Measurements from ENCODE around the gene FBXO10.

FBXO10 gene

GRCh38 chr9:37559125-37559524 lies 17.1 kb downstream of the FBXO10 start:
- H3K27ac ChIP-seq = no peak overlapping the region
- DNase-seq (ENCODE audit: low read depth, low spot score) = no peak

GRCh38 chr9:37555786-37556185 lies 20.4 kb downstream of the FBXO10 start:
- DNase-seq (ENCODE audit: low read depth, low spot score) = no peak
- no peak overlapping the region for H3K27ac ChIP-seq

- no peak for DNase-seq (ENCODE audit: low read depth, low spot score)
- no peak overlapping the region for H3K27ac ChIP-seq
These were observed 21.9 kb downstream of the FBXO10 start for GRCh38 chr9:37554318-37554717.

GRCh38 chr9:37551888-37552287 lies 24.3 kb downstream of the FBXO10 start:
- no peak overlapping the region for H3K27ac ChIP-seq
- DNase-seq (ENCODE audit: low read depth, low spot score) = no peak

GRCh38 chr9:37551468-37551867 lies 24.7 kb downstream of the FBXO10 start:
- no peak for DNase-seq (ENCODE audit: low read depth, low spot score)
- H3K27ac ChIP-seq = no peak overlapping the region

GRCh38 chr9:37550781-37551180 lies 25.4 kb downstream of the FBXO10 start:
- H3K27ac ChIP-seq = no peak overlapping the region
- no peak for DNase-seq (ENCODE audit: low read depth, low spot score)

- DNase-seq (ENCODE audit: low read depth, low spot score) = no peak
- H3K27ac ChIP-seq = no peak overlapping the region
These were observed 26.7 kb downstream of the FBXO10 start for GRCh38 chr9:37549527-37549926.

- H3K27ac ChIP-seq = no peak overlapping the region
- DNase-seq (ENCODE audit: low read depth, low spot score) = no peak
These were observed 28.8 kb downstream of the FBXO10 start for GRCh38 chr9:37547328-37547878.

- H3K27ac ChIP-seq = no peak overlapping the region
- no peak for DNase-seq (ENCODE audit: low read depth, low spot score)
These were observed 32.7 kb downstream of the FBXO10 start for GRCh38 chr9:37543468-37543867.

- peak; percentile 18 for DNase-seq (ENCODE audit: low read depth, low spot score)
- no peak overlapping the region for H3K27ac ChIP-seq
These were observed 33.3 kb downstream of the FBXO10 start for GRCh38 chr9:37542895-37543294.

GRCh38 chr9:37542488-37542887 lies 33.7 kb downstream of the FBXO10 start:
- no peak overlapping the region for H3K27ac ChIP-seq

GRCh38 chr9:37541465-37541864 lies 34.7 kb downstream of the FBXO10 start:
- DNase-seq (ENCODE audit: low read depth, low spot score) = no peak
- no peak overlapping the region for H3K27ac ChIP-seq

More at GRCh38 chr9:37542488-37542887, 33.7 kb downstream of the FBXO10 start:
- DNase-seq (ENCODE audit: low read depth, low spot score) = no peak

GRCh38 chr9:37540634-37541033 lies 35.5 kb downstream of the FBXO10 start:
- no peak overlapping the region for H3K27ac ChIP-seq
- DNase-seq (ENCODE audit: low read depth, low spot score) = no peak

- no peak overlapping the region for H3K27ac ChIP-seq
- no peak for DNase-seq (ENCODE audit: low read depth, low spot score)
These were observed 36.5 kb downstream of the FBXO10 start for GRCh38 chr9:37539634-37540033.

GRCh38 chr9:37538099-37538498 lies 38.1 kb downstream of the FBXO10 start:
- H3K27ac ChIP-seq = no peak overlapping the region
- no peak for DNase-seq (ENCODE audit: low read depth, low spot score)

- no peak overlapping the region for H3K27ac ChIP-seq
- no peak for DNase-seq (ENCODE audit: low read depth, low spot score)
These were observed 41.3 kb downstream of the FBXO10 start for GRCh38 chr9:37534901-37535300.

GRCh38 chr9:37534412-37534811 lies 41.8 kb downstream of the FBXO10 start:
- no peak for DNase-seq (ENCODE audit: low read depth, low spot score)
- no peak overlapping the region for H3K27ac ChIP-seq

GRCh38 chr9:37531699-37532098 lies 44.5 kb downstream of the FBXO10 start:
- DNase-seq (ENCODE audit: low read depth, low spot score) = no peak
- H3K27ac ChIP-seq = no peak overlapping the region

GRCh38 chr9:37528652-37529471 lies 47.3 kb downstream of the FBXO10 start:
- no peak for DNase-seq (ENCODE audit: low read depth, low spot score)
- H3K27ac ChIP-seq = peak overlapping the region; percentile 13

GRCh38 chr9:37523916-37524315 lies 52.3 kb downstream of the FBXO10 start:
- H3K27ac ChIP-seq = no peak overlapping the region
- no peak for DNase-seq (ENCODE audit: low read depth, low spot score)

GRCh38 chr9:37522971-37523370 lies 53.2 kb downstream of the FBXO10 start:
- H3K27ac ChIP-seq = no peak overlapping the region

GRCh38 chr9:37521111-37521510 lies 55.1 kb downstream of the FBXO10 start:
- DNase-seq (ENCODE audit: low read depth, low spot score) = no peak
- no peak overlapping the region for H3K27ac ChIP-seq

More at GRCh38 chr9:37522971-37523370, 53.2 kb downstream of the FBXO10 start:
- DNase-seq (ENCODE audit: low read depth, low spot score) = no peak

Data from epithelial cell of prostate (primary cell).